Measurements from ENCODE around the gene PHYKPL. TPM values are rescaled to one million over a fixed set of nuclear protein-coding genes. Genes with fewer than 3 reads are reported as not detected.
"Not testable (repeated sequence)": the region's sequence is repeated elsewhere in the genome, so short reads cannot be mapped to it uniquely, and the experiment has no call there.

The PHYKPL gene
- total and polyA plus RNA-seq, 2 donors (not counting 1 experiment from before 2014, with no cell fraction given): 263 to 313 TPM

- intact Hi-C loops (cut with micrococcal nuclease): loop anchor here (10.0 kb wide), 1 partner anchor 395 kb away; the partner anchor contains the start of gene CLK4
- no peak overlapping the region for H3K27ac ChIP-seq (ENCODE audit: low read length in 2 of 2)
- no peaks in the 10 kb centered on the region for H3K9me3 ChIP-seq (ENCODE audit: control extremely low read depth in 1 of 3, control insufficient read depth in 2 of 3, insufficient read depth in 1 of 3, low read length in 2 of 3)
- H3K4me1 ChIP-seq (ENCODE audit: control insufficient read depth in 2 of 2, insufficient read depth in 2 of 2, low read length in 2 of 2): peaks cover 21 to 37% of the 10 kb centered on the region in 2 donors
- H3K27ac Mint-ChIP-seq: peak overlapping the region; percentile 56
- no peak overlapping the region for H2AFZ ChIP-seq (ENCODE audit: insufficient read depth, low read depth, low read length, poor library complexity, severe bottlenecking)
- no peak for DNase-seq
- peaks cover 50% of the 10 kb centered on the region for H3K79me2 ChIP-seq (ENCODE audit: control insufficient read depth, insufficient read depth, low read length)
- ATAC-seq (ENCODE audit: low read depth): no peak
- POLR2A ChIA-PET: no interaction called here
- CTCF ChIA-PET: interaction anchor here (1.3 kb wide), 1 partner anchor 51 kb away, joined by 3 read pairs; no protein-coding TSS in a partner anchor
- no peak overlapping the region for H3K4me2 ChIP-seq (replicated peaks; ENCODE audit: low read depth, low read length, poor library complexity, severe bottlenecking)
- H3K4me3 Mint-ChIP-seq: peak overlapping the region; percentile 64
- peaks cover 59% of the 10 kb centered on the region for H4K20me1 ChIP-seq (ENCODE audit: control insufficient read depth, insufficient read depth, low read length, poor library complexity, severe bottlenecking)
- H3K9ac ChIP-seq (ENCODE audit: low read length): no peak overlapping the region
- H3K9me3 Mint-ChIP-seq (ENCODE audit: insufficient read depth): no peaks in the 10 kb centered on the region
- peaks cover 2 to 62% of the 10 kb centered on the region in 2 experiments for H3K36me3 ChIP-seq (replicated peaks in 1 of 2; ENCODE audit: control extremely low read depth in 1 of 2, control insufficient read depth in 1 of 2, extremely low read depth in 1 of 2, insufficient read depth in 2 of 2, low read length in 1 of 2)
- no peak overlapping the region for H3K4me3 ChIP-seq (ENCODE audit: control extremely low read depth in 1 of 5, extremely low read depth in 1 of 5, insufficient read depth in 1 of 5, low read depth in 2 of 5, low read length in 4 of 5)
- no peak for TF ChIP-seq EZH2 (IDR thresholded peaks at IDR 0.05; ENCODE audit: borderline replicate concordance, insufficient read depth, low read depth, low read length, poor library complexity, severe bottlenecking)
- TF ChIP-seq CTCF (IDR thresholded peaks at IDR 0.05): no peak
- H3K27me3 ChIP-seq (replicated peaks in 1 of 4; ENCODE audit: control extremely low read depth in 1 of 4, control insufficient read depth in 3 of 4, insufficient read depth in 4 of 4, low read length in 3 of 4): no peaks in the 10 kb centered on the region
- H3K27me3 Mint-ChIP-seq: no peaks in the 10 kb centered on the region
- peaks cover 50% of the 10 kb centered on the region for H3K4me1 Mint-ChIP-seq
- WGBS (ENCODE audit: insufficient coverage): 96% methylated on average over 7 of the region's 10 CpGs
Observed at GRCh38 chr5:178229861-178230260, 2.7 kb downstream of the PHYKPL start.

GRCh38 chr5:178229111-178229510, 3.5 kb downstream of the PHYKPL start:
- 98% methylated on average over 8 of the region's 13 CpGs for WGBS (ENCODE audit: insufficient coverage)
- CTCF ChIA-PET; H3K4me2 ChIP-seq (replicated peaks; ENCODE audit: low read depth, low read length, poor library complexity, severe bottlenecking); intact Hi-C loops (cut with micrococcal nuclease); H3K9me3 ChIP-seq (ENCODE audit: control extremely low read depth in 1 of 3, control insufficient read depth in 2 of 3, insufficient read depth in 1 of 3, low read length in 2 of 3); H3K27ac ChIP-seq (ENCODE audit: low read length in 2 of 2); DNase-seq; ATAC-seq (ENCODE audit: low read depth); H3K9me3 Mint-ChIP-seq (ENCODE audit: insufficient read depth); H3K4me3 ChIP-seq (ENCODE audit: control extremely low read depth in 1 of 5, extremely low read depth in 1 of 5, insufficient read depth in 1 of 5, low read depth in 2 of 5, low read length in 4 of 5); POLR2A ChIA-PET; H3K9ac ChIP-seq (ENCODE audit: low read length); H2AFZ ChIP-seq (ENCODE audit: insufficient read depth, low read depth, low read length, poor library complexity, severe bottlenecking); H3K27me3 Mint-ChIP-seq; H3K27me3 ChIP-seq (replicated peaks in 1 of 4; ENCODE audit: control extremely low read depth in 1 of 4, control insufficient read depth in 3 of 4, insufficient read depth in 4 of 4, low read length in 3 of 4): not testable (repeated sequence)
- Histone ChIP-seq H3K79me2 (ENCODE audit: control insufficient read depth, insufficient read depth, low read length) (peaks cover 57% of the 10 kb centered on the region), H3K4me1 (ENCODE audit: control insufficient read depth in 2 of 2, insufficient read depth in 2 of 2, low read length in 2 of 2) (peaks cover 21 to 33% of the 10 kb centered on the region in 2 donors), H3K36me3 (replicated peaks in 1 of 2; ENCODE audit: control extremely low read depth in 1 of 2, control insufficient read depth in 1 of 2, extremely low read depth in 1 of 2, insufficient read depth in 2 of 2, low read length in 1 of 2) (peaks cover 2 to 69% of the 10 kb centered on the region in 2 experiments), H4K20me1 (ENCODE audit: control insufficient read depth, insufficient read depth, low read length, poor library complexity, severe bottlenecking) (peaks cover 66% of the 10 kb centered on the region)
- peak overlapping the region; percentile 58 for H3K27ac Mint-ChIP-seq
- H3K4me3 Mint-ChIP-seq: peak overlapping the region; percentile 11
- peaks cover 48% of the 10 kb centered on the region for H3K4me1 Mint-ChIP-seq

Measured in B cell (primary cell).